Astrocyte (in vitro differentiated cells and primary cell): ENCODE measurements around the gene SPATA45. TPM values are rescaled to one million over a fixed set of nuclear protein-coding genes. Genes with fewer than 3 reads are reported as not detected.
A peak's percentile ranks its signal among the peaks of the same experiment; 100 is the strongest.

Experiments used
- DNase-seq: peaks from one replicate; pipeline ENCODE4 v3.0.0-alpha.2; 2010; ENCODE audit warnings: low read depth
- FAIRE-seq: peaks from 2 replicates; lab custom pipeline; 2011; peaks lifted over from hg19 to GRCh38; lab: Jason Lieb, UNC
- H2AFZ ChIP-seq: 2 replicates; pipeline ENCODE4 v1.6.0; 2012; ENCODE audit warnings: low read depth, low read length, inconsistent platforms
- H3K27ac ChIP-seq: 2 replicates; pipeline ENCODE4 v1.5.1; 2011; ENCODE audit warnings: low read depth, low read length, inconsistent platforms
- H3K27me3 ChIP-seq: 2 replicates; pipeline ENCODE4 v1.6.0; 2011; ENCODE audit warnings: low read length, inconsistent platforms; ENCODE audit not compliant: insufficient read depth
- H3K36me3 ChIP-seq: 2 replicates; pipeline ENCODE4 v1.5.1; 2011; ENCODE audit warnings: low read length, inconsistent platforms; ENCODE audit not compliant: insufficient read depth
- H3K4me1 ChIP-seq: 2 replicates; pipeline ENCODE4 v1.5.1; 2011; ENCODE audit warnings: low read length, inconsistent platforms; ENCODE audit not compliant: insufficient read depth
- H3K4me2 ChIP-seq: 2 replicates; pipeline ENCODE4 v1.6.0; 2012; ENCODE audit warnings: low read length, inconsistent platforms
- H3K4me3 ChIP-seq: 2 replicates; pipeline ENCODE4 v1.5.1; 2011; ENCODE audit warnings: low read depth, mild to moderate bottlenecking, low read length, inconsistent platforms; ENCODE audit not compliant: insufficient read depth
- H3K79me2 ChIP-seq: 2 replicates; pipeline ENCODE4 v1.6.0; 2012; ENCODE audit warnings: mild to moderate bottlenecking, low read length, inconsistent platforms; ENCODE audit not compliant: insufficient read depth
- H3K9ac ChIP-seq: 2 replicates; pipeline ENCODE4 v1.6.0; 2012; ENCODE audit warnings: mild to moderate bottlenecking, low read length, inconsistent platforms
- H3K9me3 ChIP-seq: 2 replicates; pipeline ENCODE4 v1.5.1; 2012; ENCODE audit warnings: low read depth, mild to moderate bottlenecking, low read length, inconsistent platforms; ENCODE audit not compliant: insufficient read depth
- H4K20me1 ChIP-seq: 2 replicates; pipeline ENCODE4 v1.6.0; 2012; ENCODE audit warnings: low read length, inconsistent platforms; ENCODE audit not compliant: insufficient read depth
- H3K27ac Mint-ChIP-seq: one replicate; pipeline ENCODE4 v1.8.0; 2021; ENCODE audit warnings: mild to moderate bottlenecking, mixed read lengths; ENCODE audit not compliant: unreplicated experiment
- H3K27me3 Mint-ChIP-seq: one replicate; pipeline ENCODE4 v1.8.0; 2021; ENCODE audit warnings: low read depth, mixed read lengths; ENCODE audit not compliant: unreplicated experiment
- H3K36me3 Mint-ChIP-seq: one replicate; pipeline ENCODE4 v1.8.0; 2021; ENCODE audit warnings: low read depth, mixed read lengths; ENCODE audit not compliant: unreplicated experiment
- H3K4me1 Mint-ChIP-seq: one replicate; pipeline ENCODE4 v1.8.0; 2021; ENCODE audit warnings: low read depth, mixed read lengths; ENCODE audit not compliant: unreplicated experiment
- H3K4me3 Mint-ChIP-seq: one replicate; pipeline ENCODE4 v1.8.0; 2021; ENCODE audit warnings: mild to moderate bottlenecking, moderate library complexity, mixed read lengths; ENCODE audit not compliant: unreplicated experiment
- H3K9me3 Mint-ChIP-seq: one replicate; pipeline ENCODE4 v1.8.0; 2021; ENCODE audit warnings: mild to moderate bottlenecking, mixed read lengths; ENCODE audit not compliant: unreplicated experiment
- CTCF ChIP-seq: IDR thresholded peaks from 2 replicates; pipeline ENCODE4 v1.5.1; 2011; ENCODE audit warnings: low read depth, mild to moderate bottlenecking, inconsistent platforms, low read length, moderate library complexity; ENCODE audit not compliant: insufficient read depth
- EZH2 ChIP-seq: IDR thresholded peaks from 2 replicates; pipeline ENCODE4 v1.6.1; 2012; ENCODE audit warnings: mild to moderate bottlenecking, low read length, inconsistent platforms; ENCODE audit not compliant: insufficient read depth
- total RNA-seq: library from RNA; stranded (reverse); gene quantifications from 2 replicates; pipeline ENCODE4 v1.2.1, GENCODE V29; 2021

Gene SPATA45
- total RNA-seq, 1 donor from 2014 or later: not detected

- Mint-ChIP-seq H3K27ac (no peak overlapping the region), H3K4me3 (no peak overlapping the region), H3K4me1 (no peaks in the 10 kb centered on the region), H3K9me3 (peaks cover 7% of the 10 kb centered on the region), H3K36me3 (peaks cover 10% of the 10 kb centered on the region), H3K27me3 (no peaks in the 10 kb centered on the region)
- Histone ChIP-seq H4K20me1 (no peaks in the 10 kb centered on the region), H3K27ac (no peak overlapping the region), H2AFZ (no peak overlapping the region), H3K4me2 (peak overlapping the region; percentile 60), H3K4me1 (peaks cover 6% of the 10 kb centered on the region), H3K9me3 (no peaks in the 10 kb centered on the region), H3K9ac (peak overlapping the region; percentile 24), H3K27me3 (no peaks in the 10 kb centered on the region), H3K79me2 (no peaks in the 10 kb centered on the region), H3K4me3 (no peak overlapping the region), H3K36me3 (no peaks in the 10 kb centered on the region)
- peak; percentile 37 for FAIRE-seq
- DNase-seq: peak; percentile 45
- TF ChIP-seq EZH2 (no peak), CTCF (peak; percentile 62)
These were observed 64.9 kb downstream of the SPATA45 start for GRCh38 chr1:212782422-212783154.

GRCh38 chr1:212781225-212781624 lies 66.2 kb downstream of the SPATA45 start:
- Histone ChIP-seq H3K9me3 (no peaks in the 10 kb centered on the region), H3K27ac (no peak overlapping the region), H3K4me2 (no peak overlapping the region), H3K9ac (no peak overlapping the region), H3K79me2 (no peaks in the 10 kb centered on the region), H2AFZ (no peak overlapping the region), H3K4me1 (peaks cover 6% of the 10 kb centered on the region), H4K20me1 (no peaks in the 10 kb centered on the region), H3K4me3 (no peak overlapping the region), H3K27me3 (no peaks in the 10 kb centered on the region), H3K36me3 (no peaks in the 10 kb centered on the region)
- no peaks in the 10 kb centered on the region for H3K27me3 Mint-ChIP-seq
- no peak overlapping the region for H3K4me3 Mint-ChIP-seq
- TF ChIP-seq CTCF: no peak
- TF ChIP-seq EZH2: no peak
- H3K9me3 Mint-ChIP-seq: peaks cover 7% of the 10 kb centered on the region
- FAIRE-seq (no peak), DNase-seq (no peak)
- peaks cover 13% of the 10 kb centered on the region for H3K36me3 Mint-ChIP-seq
- no peaks in the 10 kb centered on the region for H3K4me1 Mint-ChIP-seq
- H3K27ac Mint-ChIP-seq: no peak overlapping the region

GRCh38 chr1:212780759-212781158 lies 66.7 kb downstream of the SPATA45 start:
- no peaks in the 10 kb centered on the region for H3K4me1 Mint-ChIP-seq
- Histone ChIP-seq H3K4me1 (peaks cover 6% of the 10 kb centered on the region), H3K9me3 (no peaks in the 10 kb centered on the region), H3K9ac (no peak overlapping the region), H2AFZ (no peak overlapping the region), H3K27me3 (no peaks in the 10 kb centered on the region), H4K20me1 (no peaks in the 10 kb centered on the region), H3K4me3 (no peak overlapping the region), H3K36me3 (no peaks in the 10 kb centered on the region), H3K79me2 (no peaks in the 10 kb centered on the region), H3K4me2 (no peak overlapping the region), H3K27ac (no peak overlapping the region)
- FAIRE-seq (no peak), DNase-seq (no peak)
- H3K9me3 Mint-ChIP-seq: peaks cover 7% of the 10 kb centered on the region
- peaks cover 13% of the 10 kb centered on the region for H3K36me3 Mint-ChIP-seq
- TF ChIP-seq EZH2 (no peak), CTCF (no peak)
- H3K27ac Mint-ChIP-seq: no peak overlapping the region
- no peaks in the 10 kb centered on the region for H3K27me3 Mint-ChIP-seq
- no peak overlapping the region for H3K4me3 Mint-ChIP-seq
